ENCODE data around the gene REXO4. TPM values are rescaled to one million over a fixed set of nuclear protein-coding genes. Genes with fewer than 3 reads are reported as not detected.
"Not testable (repeated sequence)": the region's sequence is repeated elsewhere in the genome, so short reads cannot be mapped to it uniquely, and the experiment has no call there.

The REXO4 gene
- total RNA-seq, 1 donor from 2014 or later: 13.7 TPM

DNA sequence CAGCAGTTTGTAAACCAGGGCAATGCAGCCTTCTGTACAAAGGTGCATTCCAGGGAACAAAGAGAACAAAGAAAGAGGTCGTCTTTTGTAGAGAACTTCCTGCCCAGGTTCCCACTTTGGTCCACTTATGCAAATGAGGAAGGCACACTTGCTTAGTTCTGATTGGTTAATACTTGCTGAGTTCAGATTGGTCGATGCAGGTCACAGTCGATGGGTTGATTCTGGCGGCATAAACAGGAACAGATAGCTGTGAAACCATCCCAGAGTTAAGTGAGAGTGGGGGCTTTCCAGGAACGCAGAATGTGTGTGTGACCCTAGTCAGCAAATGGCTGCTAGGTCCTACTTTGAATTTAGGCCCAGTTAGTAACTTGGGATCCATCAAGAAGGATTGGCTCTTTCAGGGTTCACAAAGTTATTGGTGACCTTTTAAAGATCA, 2.6 kb upstream of the REXO4 start:
- ATAC-seq: no peak

DNA sequence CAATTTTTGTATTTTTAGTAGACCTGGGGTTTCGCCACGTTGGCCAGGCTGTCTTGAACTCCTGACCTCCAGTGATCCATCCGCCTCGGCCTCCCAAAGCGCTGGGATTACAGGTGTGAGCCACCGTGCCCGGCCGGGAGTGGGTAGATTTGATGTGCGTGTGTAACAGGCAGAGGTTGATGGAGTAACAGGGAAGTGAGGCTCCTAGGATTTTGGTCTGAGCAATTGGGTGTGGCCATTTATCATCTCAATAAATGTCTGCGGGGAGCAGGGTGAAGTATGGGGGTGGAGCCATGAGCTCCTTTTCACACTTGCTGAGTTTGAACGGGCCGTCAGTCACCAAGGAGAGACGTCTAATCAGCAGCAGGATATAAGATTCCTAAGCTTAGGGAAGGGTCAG, 1.2 kb upstream of the REXO4 start:
- ATAC-seq: peak; percentile 67

GRCh38 chr9:133415170-133415569, 2.6 kb downstream of the REXO4 start:
- ATAC-seq: no peak

GRCh38 chr9:133408042-133408441, 9.8 kb downstream of the REXO4 start:
- ATAC-seq: no peak

GRCh38 chr9:133406480-133407307, 11.1 kb downstream of the REXO4 start:
- peak; percentile 78 for ATAC-seq

DNA sequence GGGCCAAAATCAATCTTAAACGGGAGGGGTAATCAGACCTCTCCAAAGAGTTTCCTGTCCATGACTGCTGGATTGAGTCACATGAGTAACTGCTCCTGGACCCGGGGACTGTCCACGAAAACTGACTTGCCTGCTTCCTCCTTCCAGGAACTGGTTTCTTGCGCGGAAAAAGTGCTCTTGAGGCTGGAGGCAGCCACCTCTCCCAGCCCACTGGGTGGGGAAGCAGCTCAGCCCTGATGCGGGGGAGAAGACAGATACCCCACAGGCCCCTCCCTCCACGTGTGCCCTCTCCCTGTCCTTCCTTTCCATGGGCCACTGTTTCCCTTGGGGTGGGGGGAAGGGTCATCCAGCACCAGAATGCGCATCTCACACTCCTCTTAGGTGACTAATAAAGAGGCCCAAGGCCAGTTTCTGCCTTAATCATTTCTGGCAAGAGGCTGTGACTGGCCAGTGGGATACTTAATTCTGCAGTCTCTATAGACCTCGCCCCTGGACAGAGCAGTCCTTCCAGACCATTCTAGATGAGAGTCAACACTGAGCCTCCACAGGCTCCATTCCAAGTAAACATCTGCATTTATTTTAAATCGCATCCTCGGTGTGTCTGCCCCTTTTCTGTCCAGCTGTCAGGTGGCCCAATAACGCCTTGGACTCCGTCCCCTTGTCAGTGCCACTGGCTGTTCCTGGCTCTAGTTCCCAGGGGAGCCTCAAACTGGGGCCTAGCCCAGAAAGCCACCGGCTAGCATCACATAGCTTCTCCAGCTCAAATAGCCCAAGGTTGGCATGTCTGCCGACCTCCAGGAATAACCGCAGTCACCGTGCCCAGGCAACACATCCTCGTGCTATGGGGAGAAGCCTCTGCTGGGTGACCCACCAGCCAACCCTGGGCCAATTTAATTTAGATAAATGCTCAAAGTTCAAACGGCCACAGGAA, 12.0 kb downstream of the REXO4 start:
- ATAC-seq: no peak

DNA sequence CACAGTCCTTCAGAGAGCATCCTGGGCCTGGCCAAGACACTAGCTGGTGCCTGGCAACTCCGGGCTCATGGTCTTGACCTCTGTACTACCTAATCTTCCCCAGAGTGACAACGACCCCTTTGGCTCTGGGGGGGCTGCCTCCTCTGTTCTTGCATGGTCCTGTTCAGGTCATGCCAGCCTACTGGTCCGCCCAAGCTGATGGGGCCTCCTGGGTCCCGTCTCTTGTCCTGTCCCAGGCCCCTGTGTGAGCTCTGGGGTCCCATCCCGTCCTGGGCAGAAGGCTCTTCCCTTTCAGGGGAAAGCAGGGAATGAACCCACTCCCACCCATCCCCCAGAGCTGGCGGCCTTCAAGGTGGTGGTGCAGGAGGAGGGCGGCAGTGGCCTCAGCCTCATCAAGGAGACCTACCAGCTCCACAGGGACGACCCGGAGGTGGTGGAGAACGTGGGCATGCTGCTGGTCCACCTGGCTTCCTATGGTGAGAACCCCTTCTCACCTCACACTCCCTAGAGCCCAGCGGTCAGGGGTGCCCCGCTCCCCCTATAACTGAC, 13.3 kb downstream of the REXO4 start:
- ATAC-seq: no peak

DNA sequence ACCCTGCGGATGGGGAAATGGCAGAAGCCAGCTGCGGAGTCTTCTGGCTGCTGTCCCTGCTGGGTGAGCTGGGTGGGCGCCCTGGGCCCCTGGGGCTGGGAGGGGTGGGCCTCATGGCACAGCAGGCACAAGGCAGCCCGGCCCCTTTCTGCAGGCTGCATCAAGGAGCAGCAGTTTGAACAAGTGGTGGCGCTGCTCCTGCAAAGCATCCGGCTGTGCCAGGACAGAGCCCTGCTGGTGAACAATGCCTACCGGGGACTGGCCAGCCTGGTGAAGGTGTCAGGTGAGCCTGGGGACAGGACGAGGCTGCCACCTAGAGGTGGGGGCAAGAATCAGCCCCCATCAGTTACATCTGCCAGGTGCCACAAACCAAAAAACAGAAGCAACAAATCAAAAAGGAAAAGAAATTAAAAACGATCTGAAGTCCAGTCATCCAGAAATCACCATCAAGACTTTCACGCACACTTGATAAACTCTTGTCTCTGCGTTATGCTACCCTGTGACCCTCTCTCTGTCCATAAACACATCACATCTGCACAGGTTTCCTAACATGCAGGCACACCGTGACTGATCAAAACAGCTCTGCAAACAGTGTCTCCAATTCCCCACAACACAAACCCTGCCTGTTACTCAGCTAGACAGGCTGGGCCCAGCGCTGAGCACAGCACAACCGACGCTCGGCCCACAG, 13.9 kb downstream of the REXO4 start:
- ATAC-seq: peak; percentile 80

DNA sequence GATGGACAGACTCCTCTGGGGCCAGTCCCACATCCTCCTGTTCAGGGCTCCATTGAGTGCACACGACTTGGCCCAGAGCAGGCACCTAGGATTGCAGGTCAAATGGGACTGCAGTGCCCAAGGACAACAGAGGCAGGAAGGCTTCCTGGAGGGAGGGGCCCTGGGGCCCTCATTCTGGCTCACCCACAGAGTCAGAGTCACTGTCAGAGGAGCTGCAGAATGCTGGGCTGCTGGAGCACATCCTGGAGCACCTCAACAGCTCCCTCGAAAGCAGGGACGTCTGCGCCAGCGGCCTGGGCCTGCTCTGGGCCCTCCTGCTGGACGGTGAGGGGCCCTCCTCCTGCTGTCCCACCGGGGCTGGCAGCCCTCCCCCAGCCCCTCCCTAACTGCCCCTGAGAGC, 15.1 kb downstream of the REXO4 start:
- no peak for ATAC-seq

GRCh38 chr9:133401588-133401987, 16.2 kb downstream of the REXO4 start:
- ATAC-seq: no peak

DNA sequence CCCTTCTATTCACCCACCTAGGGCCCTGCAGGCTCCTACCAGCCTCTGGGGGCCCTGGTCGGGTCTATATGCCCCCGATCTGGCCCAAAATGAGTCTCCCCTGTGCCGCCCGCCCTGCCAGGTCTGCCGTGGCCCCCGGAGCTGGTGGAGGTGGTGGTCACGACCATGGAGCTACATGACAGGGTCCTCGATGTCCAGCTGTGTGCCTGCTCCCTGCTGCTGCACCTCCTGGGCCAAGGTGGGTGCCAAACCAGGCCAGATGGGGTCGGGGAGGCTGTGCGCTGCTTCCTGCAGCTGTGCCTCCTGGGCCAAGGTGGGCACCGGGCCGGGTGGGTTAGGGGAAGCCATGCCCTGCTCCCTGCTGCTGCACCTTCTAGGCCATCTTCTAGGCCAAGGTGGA, 17.5 kb downstream of the REXO4 start:
- no peak for ATAC-seq

GRCh38 chr9:133397895-133398294, 19.9 kb downstream of the REXO4 start:
- ATAC-seq: no peak

- ATAC-seq: no peak
Observed at GRCh38 chr9:133397370-133397769, 20.4 kb downstream of the REXO4 start.

DNA sequence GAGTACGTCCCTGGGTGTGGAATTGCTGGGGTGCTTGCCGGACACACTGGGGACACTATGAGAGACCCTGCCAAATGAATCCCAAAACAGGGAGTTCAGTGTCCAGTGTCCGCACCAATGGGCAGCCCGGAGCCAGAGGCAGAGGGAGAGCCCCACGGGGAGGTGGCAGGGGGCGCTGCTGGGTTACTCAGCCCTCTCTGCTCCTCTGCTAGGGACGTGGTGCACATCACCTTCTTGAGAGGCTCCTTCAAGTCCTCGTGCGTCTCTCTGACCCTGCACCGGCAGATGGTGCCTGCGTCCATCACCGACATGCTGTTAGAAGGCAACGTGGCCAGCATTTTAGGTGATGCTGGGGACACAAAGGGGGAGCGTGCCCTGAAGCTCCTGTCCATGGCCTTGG, 20.9 kb downstream of the REXO4 start:
- no peak for ATAC-seq

DNA sequence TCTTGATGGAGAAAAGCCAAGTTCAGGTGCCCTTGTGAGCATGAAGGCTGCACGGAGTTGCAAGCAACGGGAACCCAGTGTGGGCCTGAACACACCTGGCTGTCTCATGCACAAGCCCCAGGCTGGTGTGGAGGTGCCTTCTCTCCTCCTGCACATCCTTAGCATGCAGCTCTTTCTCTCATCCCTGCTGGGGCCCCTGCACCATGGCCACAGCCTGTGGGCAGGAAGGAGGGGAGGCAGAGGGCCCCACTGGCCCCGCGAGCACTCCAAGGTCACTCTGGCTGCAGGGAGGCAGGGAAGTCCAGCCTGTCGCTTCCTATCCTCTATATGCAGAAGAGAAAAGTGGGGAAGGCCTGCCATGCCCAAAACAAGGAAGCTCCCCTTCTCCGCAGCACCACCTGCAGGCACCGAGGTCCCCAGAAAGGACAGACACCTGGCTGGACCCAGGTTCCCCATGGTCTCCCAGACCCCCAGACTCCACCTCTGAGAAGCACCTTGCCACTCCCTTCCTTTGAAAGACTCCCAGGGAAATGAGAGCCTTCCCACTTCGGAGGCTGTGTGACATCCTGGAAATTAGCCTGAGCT, 23.0 kb downstream of the REXO4 start:
- no peak for ATAC-seq

DNA sequence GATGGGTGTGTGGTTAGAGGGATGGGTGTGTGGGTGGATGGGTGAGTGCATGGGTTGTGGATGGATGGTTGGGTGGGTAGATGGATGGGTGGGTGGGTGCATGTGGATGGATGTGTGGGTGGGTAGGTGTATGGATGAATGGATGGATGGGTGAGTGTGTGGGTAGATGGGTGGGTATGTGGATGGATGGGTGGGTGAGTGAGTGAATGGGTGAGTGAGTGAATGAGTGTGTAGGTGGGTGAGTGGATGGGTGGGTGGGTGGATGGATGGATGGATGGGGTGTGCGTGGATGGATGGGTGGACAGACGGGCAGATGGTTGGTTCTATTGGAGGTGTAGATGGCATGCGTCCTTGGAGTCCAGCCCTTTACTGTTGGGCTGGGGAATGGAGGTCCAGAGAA, 24.4 kb downstream of the REXO4 start:
- no peak for ATAC-seq

DNA sequence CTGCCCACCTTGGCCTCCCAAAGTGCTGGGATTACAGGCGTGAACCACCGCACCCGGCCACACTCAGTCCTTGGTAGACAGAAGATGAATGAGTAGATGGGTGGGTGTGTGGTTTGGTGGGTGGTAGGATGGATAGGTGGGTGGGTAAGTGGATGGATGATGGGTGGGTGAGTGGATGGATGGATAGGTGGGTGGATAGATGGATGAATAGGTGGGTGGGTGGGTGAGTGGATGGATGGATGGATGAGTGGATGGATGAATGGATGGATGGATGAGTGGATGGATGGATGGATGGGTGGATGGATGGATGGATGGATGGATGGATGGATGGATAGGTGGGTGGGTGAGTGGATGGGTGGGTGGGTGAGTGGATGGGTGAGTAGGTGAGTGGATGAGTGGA, 25.5 kb downstream of the REXO4 start:
- not testable (repeated sequence) for ATAC-seq

DNA sequence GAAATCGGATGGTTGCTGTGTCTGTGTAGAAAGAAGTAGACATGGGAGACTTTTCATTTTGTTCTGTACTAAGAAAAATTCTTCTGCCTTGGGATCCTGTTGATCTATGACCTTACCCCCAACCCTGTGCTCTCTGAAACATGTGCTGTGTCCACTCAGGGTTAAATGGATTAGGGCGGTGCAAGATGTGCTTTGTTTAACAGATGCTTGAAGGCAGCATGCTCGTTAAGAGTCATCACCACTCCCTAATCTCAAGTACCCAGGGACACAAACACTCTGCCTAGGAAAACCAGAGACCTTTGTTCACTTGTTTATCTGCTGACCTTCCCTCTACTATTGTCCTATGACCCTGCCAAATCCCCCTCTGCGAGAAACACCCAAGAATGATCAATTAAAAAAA, 26.4 kb downstream of the REXO4 start:
- ATAC-seq: not testable (repeated sequence)

- ATAC-seq: no peak
Observed at GRCh38 chr9:133390713-133391112, 27.1 kb downstream of the REXO4 start.

DNA sequence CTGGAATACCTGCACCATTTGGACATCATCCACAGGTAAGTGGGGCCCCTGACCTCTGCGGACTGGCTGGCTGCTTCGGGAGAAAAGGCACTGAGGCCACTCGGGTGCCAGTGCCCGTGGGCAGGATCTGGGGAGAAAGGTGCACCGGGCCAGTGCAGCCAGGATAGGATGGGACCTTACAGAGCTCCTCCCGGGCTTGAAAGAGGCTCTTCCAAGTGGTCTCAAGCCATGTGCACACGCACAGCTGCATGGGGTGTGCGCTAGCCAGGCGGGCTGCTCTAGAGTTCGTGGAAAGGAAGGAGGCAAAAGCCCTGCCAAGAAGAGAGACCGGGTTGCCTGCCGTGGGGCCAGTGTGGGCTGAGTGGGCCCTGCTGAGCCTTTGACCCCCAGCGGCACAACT, 28.2 kb downstream of the REXO4 start:
- no peak for ATAC-seq

GRCh38 chr9:133389025-133389557, 28.7 kb downstream of the REXO4 start:
- no peak for ATAC-seq

- ATAC-seq: peak; percentile 83
Observed at GRCh38 chr9:133387680-133388079, 30.1 kb downstream of the REXO4 start.

Measured in esophagus mucosa (tissue), 1 donor.